GM21381 (cell line): ENCODE measurements around the gene DNAH8.

Experiments
- ATAC-seq: cut with Tn5 transposase; IDR thresholded peaks from one replicate; pipeline ENCODE4 v1.9.1; 2021; ENCODE audit warnings: mild to moderate bottlenecking, moderate library complexity; ENCODE audit not compliant: unreplicated experiment

The DNAH8 gene

DNA sequence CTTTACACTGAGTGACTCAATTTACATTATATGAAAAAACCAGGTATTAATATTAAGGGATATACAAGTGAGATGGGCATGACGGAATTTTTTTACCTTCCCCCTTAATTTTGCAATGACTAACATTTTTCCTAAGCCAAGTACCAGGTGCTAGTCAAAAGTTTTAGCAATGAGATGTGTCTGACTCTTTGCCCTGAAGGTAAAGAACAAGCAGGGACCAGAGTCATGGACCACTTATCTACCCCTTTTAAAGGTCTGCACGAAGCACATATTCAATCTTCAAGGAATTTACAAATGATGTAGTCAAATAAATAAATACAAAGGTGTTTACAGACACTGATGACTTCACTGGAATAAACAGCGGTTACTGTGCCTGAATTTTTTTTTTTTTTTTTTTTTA lies 13.6 kb upstream of the DNAH8 start:
- ATAC-seq = no peak

DNA sequence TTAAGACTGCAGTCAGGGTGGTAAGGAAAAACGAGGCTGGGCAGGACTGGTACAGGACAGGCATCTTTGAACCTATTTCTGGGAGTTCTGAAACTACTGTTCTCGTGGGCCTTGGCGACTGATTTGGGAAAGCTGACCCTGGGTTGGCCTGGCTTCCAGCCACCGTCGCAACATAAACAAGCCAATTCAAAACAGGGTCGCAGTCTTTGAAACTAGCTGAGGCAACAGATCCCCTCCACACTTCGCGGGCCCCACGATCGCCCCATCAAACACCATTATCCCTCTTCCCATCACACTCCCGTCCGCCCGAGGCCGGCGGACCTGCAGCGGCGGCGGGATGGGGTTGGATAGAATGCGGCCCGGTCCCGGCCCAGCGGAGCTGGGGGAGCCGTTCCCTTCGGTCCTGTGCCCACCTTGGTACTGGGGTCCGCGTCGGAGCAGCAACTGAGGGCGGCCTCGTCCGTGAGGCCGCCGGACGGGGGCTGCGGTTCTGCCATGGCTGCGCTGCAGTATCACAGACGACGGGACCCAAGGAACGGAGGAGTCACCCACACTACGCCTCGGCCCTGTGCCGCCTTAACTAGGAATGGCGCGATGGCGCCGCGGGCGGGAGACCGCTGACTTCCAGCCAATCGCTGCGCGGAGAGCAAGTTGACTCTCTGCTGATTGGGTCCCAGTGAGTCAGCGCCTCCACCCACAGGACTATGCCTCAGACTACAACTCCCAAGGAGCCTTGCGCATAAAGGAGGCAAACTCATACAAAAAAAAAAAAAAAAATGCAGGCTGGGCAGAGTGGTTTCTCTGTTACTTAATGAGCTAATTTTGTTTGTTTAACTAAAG lies 12.3 kb upstream of the DNAH8 start, which contains the start of gene GLO1:
Gene GLO1, minus strand, starts transcription at position 588 of the 840 bp plus-strand sequence. Its CDS starts 91 bp downstream, at position 497.
- ATAC-seq = peak; percentile 99

GRCh38 chr6:38703949-38704590 lies 11.0 kb upstream of the DNAH8 start:
- ATAC-seq = no peak

GRCh38 chr6:38705924-38706323 lies 9.2 kb upstream of the DNAH8 start:
- no peak for ATAC-seq

DNA sequence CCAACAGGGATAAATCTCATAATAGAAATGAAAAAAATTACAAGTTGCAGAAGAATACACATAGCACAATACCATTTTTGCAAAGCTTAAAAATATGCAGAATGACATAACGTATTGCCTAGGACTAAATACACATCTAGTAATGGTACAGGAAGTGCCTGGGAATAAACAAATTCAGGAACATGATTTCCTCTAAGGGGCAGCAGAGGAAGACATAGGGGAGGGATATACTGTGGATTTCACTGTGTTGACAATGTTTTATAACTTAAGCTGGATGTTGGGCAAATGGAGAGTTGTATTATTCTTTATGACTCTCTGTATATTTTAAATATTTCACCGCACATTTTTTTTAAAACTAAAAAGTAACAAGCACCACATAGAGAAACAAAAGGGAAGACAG lies 6.6 kb upstream of the DNAH8 start:
- ATAC-seq = no peak

- no peak for ATAC-seq
Measured at GRCh38 chr6:38713812-38714211, 1.3 kb upstream of the DNAH8 start.

- ATAC-seq = no peak
Measured at GRCh38 chr6:38714239-38715015, 684 bp upstream of the DNAH8 start.

- ATAC-seq = no peak
Measured at GRCh38 chr6:38716825-38717224, 1.7 kb downstream of the DNAH8 start.

DNA sequence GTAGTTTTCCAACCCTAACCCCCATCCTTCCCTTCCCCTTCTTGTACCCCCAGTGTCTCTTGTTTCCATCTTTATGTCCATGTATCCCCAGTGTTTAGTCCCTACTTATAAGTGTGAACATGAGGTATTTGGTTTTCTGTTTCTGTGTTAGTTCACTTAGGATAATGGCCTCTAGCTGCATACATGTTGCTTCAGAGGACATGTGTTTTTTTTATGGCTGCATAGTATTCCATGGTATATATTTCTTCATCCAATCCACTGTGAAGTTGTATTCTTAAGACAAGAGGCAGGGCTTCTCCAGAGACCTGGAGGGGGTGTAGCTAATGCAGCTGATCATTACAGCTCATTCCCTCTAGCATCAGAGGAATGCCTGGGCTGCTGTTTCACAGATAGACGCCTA lies 4.2 kb downstream of the DNAH8 start:
- no peak for ATAC-seq

- no peak for ATAC-seq
Measured at GRCh38 chr6:38720295-38720694, 5.2 kb downstream of the DNAH8 start.

- no peak for ATAC-seq
Measured at GRCh38 chr6:38722038-38722437, 6.9 kb downstream of the DNAH8 start.

DNA sequence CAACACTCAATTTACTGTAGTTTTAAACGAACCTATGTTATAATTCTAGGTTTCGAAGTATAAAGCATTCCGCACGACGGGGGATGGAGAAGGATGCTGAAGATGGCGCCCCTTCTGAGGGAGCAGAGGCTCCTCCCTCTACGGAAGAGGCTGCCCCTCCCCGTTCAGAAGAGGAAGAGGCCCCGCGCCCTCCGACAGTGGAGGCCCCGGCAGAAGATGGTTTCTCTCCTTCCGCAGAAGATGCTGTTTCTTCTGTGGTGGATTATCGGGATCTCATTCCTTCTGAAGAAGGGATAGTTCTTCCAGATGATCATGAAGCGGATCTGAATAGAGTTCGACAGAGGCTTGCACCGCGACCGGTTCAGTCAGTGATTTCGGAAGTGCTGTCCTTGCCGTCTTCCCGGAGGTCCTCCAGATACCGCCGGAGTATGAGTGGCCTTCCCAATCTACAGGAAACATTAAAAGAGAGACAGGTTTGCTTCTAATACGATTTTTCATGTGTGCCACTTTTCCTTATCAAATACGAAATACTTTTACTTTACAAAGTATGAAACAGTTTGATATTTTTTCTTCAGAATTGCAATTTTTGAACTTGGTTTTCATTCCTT lies 7.7 kb downstream of the DNAH8 start:
- ATAC-seq = no peak

DNA sequence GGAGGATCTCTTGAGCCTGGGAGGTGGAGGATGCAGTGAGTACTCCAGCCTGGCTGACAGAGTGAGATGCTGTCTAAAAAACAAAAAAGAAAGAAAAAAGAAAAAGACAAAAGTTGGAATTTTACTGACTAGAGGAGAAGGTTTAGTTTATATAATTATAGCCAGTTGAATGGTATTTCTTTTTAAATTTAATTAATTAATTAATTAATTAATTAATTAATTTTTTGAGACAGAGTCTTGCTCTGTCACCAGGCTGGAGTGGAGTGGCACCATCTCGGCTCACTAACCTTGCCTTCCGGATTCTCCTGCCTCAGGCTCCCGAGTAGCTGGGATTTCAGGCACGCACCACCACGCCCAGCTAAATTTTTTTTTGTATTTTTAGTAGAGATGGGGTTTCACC lies 8.7 kb downstream of the DNAH8 start:
- ATAC-seq = no peak

DNA sequence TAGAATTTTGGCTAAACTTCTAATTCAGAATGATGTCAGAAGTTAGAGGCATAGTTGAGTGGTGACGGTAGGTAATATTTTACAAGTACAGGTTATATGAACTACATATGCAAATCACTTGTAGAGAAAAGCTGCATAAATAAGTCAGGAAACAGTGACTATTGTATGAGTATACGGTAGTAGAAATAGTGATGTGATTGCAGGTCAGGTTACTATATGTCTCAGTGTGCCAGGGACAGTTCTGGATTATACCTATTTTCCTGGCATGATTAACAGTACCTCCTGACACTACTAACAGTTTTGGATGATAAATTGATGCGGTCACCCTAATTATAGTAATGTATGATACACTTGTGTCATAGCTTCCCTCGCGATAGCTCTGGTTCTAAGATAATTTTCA lies 9.2 kb downstream of the DNAH8 start:
- ATAC-seq = no peak

DNA sequence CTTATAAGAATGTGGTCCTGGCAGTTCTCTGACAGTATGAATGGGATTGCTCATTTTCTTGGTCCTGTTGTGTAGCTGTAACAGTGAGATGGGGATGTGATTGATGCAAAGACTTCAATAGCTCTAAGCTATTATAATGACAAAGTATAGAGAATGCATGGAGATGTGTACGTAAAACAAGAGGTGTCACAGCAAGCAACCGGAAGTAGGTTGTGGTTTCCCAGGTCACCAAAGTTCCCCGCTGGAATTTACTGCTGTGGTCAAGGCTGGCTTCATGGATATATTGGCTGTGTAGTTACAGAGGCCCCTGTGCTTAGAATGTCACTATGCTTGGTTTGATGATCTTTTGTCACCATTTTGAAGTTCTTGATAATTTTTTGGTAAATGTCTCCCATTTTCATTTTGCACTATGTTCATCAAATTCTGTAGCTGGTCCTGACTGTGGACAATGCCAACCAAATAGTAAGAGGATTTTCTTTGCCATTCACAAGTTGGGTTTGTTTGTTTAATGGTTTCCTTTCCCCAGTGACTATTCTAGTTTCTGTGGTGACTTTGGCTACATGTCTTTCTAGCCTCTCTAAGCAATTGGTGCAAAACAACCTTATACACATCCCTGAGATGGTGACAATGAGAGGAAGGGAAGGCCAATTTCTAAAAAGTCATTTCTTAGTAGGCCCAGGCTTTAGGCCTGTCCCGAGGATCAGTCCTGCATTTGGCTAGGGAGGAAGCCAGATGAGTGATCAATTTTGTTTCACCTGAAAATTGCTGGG lies 10.5 kb downstream of the DNAH8 start:
- ATAC-seq = peak; percentile 66

DNA sequence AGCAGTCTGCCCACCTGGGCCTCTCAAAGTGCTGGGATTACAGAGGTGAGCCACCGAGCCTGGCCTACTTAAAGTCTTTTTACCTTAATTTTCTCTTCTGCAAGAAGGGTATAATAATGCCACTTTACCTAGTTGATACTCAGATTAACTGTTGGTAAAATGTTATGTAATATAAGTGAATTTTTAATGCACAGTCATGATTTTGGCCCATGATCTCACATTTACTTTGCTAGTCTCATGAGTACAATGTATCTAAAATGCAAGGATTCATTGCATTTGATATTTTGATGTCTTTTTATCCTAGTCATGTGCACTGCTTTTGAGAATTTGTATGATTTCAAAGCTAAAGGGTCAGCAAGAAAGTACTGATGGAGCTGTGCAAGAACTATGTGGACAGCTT lies 13.1 kb downstream of the DNAH8 start:
- ATAC-seq = no peak

GRCh38 chr6:38730140-38730862 lies 15.2 kb downstream of the DNAH8 start:
- ATAC-seq = no peak

GRCh38 chr6:38736951-38737350 lies 21.8 kb downstream of the DNAH8 start:
- no peak for ATAC-seq

DNA sequence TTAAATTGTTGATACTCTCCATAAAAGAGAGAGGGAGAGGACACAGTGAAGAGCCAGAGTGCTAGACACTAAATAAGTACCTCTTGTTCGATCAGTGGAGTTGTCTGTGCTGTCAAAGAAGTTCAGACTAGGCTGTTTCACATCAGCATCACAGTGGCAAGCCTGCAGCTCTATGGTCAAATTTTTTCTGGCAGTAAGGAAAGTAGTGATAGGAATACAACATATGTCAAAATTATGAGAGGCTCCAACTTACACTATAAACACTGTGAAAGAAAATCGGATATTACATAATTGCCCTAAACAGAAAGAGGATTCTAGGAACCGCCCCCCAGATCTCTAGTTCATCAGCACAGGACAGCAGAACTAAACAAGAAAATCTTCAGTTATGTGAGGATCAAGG lies 23.1 kb downstream of the DNAH8 start:
- no peak for ATAC-seq

- ATAC-seq = no peak
Measured at GRCh38 chr6:38739532-38739931, 24.4 kb downstream of the DNAH8 start.
